ENCODE measurements around the gene PRKCG.

GRCh38 chr19:53883741-53884140 is 1.7 kb downstream of the PRKCG start:
- no peak for TF ChIP-seq CTCF (IDR thresholded peaks at IDR 0.05; ENCODE audit: insufficient read depth, low read length, poor library complexity, severe bottlenecking)
- no peak for TF ChIP-seq EZH2phosphoT487 (conservative IDR thresholded peaks at IDR 0.05; ENCODE audit: low read length)
